Epithelial cell of proximal tubule (primary cell): ENCODE measurements around the gene DDX24. TPM values are rescaled to one million over a fixed set of nuclear protein-coding genes. Genes with fewer than 3 reads are reported as not detected.

Experiments used
- DNase-seq: peaks from one replicate; pipeline ENCODE4 v3.0.0-alpha.2; 2011; ENCODE audit warnings: low read depth
- H3K4me3 ChIP-seq: 2 replicates; pipeline ENCODE4 v1.5.1; 2011; ENCODE audit warnings: low read depth, mild to moderate bottlenecking, low read length
- CTCF ChIP-seq: conservative IDR thresholded peaks from 2 replicates; pipeline ENCODE4 v1.5.1; 2012; ENCODE audit warnings: low read depth, mild to moderate bottlenecking, low read length
- total RNA-seq: library from RNA; depleted of rRNA; stranded (reverse); fragments of >200 nt; gene quantifications from 2 replicates; pipeline ENCODE4 v1.2.3, GENCODE V29; 2015

DDX24 gene
- total RNA-seq, 1 donor from 2014 or later: 121 TPM

- no peak for TF ChIP-seq CTCF
- DNase-seq: no peak
- no peak overlapping the region for H3K4me3 ChIP-seq
Observed at GRCh38 chr14:94003397-94003796, 77.6 kb downstream of the DDX24 start.

- H3K4me3 ChIP-seq: no peak overlapping the region
- peak; percentile 96 for TF ChIP-seq CTCF
- DNase-seq: no peak
Observed at GRCh38 chr14:94001501-94002396, 79.3 kb downstream of the DDX24 start.

- no peak for TF ChIP-seq CTCF
- H3K4me3 ChIP-seq: no peak overlapping the region
- no peak for DNase-seq
Observed at GRCh38 chr14:94001016-94001415, 80.0 kb downstream of the DDX24 start.

- no peak overlapping the region for H3K4me3 ChIP-seq
- no peak for TF ChIP-seq CTCF
- DNase-seq: no peak
Observed at GRCh38 chr14:94000267-94000666, 80.7 kb downstream of the DDX24 start.

- no peak for TF ChIP-seq CTCF
- no peak for DNase-seq
- H3K4me3 ChIP-seq: no peak overlapping the region
Observed at GRCh38 chr14:93999573-93999972, 81.4 kb downstream of the DDX24 start.

GRCh38 chr14:93998871-93999403, 82.1 kb downstream of the DDX24 start:
- no peak overlapping the region for H3K4me3 ChIP-seq
- DNase-seq: no peak
- no peak for TF ChIP-seq CTCF

Other genes starting within 250 kb of the DDX24 start
- not detected in 2 replicates for gene FAM181A, start 153.9 kb downstream of the DDX24 start, total RNA-seq
- gene ASB2, start 104.6 kb downstream of the DDX24 start, total RNA-seq: 0.46 and 1.4 TPM in 2 replicates
- not detected in 2 replicates for gene CCDC197, start 83.9 kb downstream of the DDX24 start, total RNA-seq
- 5.6 and 15.0 TPM in 2 replicates for gene OTUB2, start 54.9 kb downstream of the DDX24 start, total RNA-seq
- 15.2 and 40.2 TPM in 2 replicates for gene IFI27L1, start 108 bp upstream of the DDX24 start, total RNA-seq
- not detected in 2 replicates for gene IFI27, start 29.5 kb upstream of the DDX24 start, total RNA-seq
- gene IFI27L2, start 48.4 kb upstream of the DDX24 start, total RNA-seq: 112 and 139 TPM in 2 replicates
- 0.29 and 1.7 TPM in 2 replicates for gene PPP4R4, start 93.1 kb upstream of the DDX24 start, total RNA-seq
- gene SERPINA10, start 212.1 kb upstream of the DDX24 start, total RNA-seq: not detected in 2 replicates
- gene SERPINA6, start 242.1 kb upstream of the DDX24 start, total RNA-seq: 0.81 and 1.4 TPM in 2 replicates